NCI-H1092 (cell line): Measurements from ENCODE around the gene ZNF764.
"Not testable (repeated sequence)": the region's sequence is repeated elsewhere in the genome, so short reads cannot be mapped to it uniquely, and the experiment has no call there.

Experiments
- DNase-seq: peaks from one replicate; lab custom pipeline; 2025; lab: John Stamatoyannopoulos, UW

The ZNF764 gene

DNA sequence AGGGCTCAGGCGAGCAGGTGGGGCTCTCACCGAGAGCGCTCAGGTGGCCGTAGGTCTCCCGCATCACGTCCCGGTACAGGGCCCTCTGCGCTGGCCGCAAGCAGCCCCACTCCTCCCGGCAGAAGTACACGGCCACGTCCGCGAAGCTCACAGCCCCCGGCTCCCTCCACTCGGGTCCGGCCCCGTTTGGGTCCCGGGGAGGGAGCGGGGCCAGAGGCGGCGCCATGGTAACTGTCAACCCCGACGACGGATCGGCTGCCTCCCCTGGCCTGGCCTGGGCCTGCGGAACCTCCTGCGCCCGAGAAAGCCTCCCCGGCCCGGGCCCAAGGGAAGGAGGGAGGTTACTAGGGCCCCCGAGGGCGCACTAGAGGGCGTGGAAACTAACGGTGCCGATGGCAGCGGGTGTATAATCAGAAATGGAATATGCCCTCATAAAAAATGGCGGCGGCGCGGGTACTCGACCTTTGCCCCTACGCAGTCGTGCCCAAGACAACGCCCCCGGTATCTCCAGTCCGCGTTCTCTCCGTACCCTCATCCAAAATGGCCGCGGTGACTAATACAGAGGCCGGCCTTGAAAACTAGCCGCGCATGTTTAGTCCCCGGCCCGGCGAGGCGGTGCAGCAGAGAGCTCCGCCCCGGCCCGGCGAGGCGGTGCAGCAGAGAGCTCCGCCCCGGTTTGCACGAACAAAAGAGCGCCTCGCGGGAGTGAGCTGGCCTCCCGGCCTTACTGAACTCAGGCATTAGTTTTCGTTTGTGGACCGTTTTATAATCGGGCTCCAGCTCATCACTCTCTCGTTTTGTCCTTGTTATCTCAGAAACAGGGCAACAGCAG lies at the start of gene ZNF764:
Gene ZNF764 (minus strand): TSS at position 418 of the 832 bp plus-strand sequence. CDS start 192 bp downstream, at position 226.
- DNase-seq = peak; percentile 98

DNA sequence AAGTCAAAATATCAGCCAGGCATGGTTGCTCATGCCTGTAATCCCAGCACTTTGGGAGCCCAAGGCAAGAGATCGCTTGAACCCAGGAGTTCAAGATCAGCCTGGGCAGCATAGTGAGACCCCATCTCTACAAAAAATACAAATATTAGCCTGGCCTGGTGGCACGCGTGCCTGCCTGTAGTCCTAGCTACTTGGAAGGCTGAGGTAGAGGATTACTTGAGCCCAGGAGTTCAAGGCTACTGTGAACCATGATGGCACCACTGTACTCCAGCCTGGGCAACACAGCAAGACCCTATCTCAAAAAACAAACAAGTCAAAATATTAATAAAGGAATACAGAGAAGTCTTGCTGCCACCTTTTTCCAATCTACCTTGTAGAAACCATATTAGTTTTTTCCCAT lies 47.8 kb upstream of the ZNF764 start:
- DNase-seq = no peak

DNA sequence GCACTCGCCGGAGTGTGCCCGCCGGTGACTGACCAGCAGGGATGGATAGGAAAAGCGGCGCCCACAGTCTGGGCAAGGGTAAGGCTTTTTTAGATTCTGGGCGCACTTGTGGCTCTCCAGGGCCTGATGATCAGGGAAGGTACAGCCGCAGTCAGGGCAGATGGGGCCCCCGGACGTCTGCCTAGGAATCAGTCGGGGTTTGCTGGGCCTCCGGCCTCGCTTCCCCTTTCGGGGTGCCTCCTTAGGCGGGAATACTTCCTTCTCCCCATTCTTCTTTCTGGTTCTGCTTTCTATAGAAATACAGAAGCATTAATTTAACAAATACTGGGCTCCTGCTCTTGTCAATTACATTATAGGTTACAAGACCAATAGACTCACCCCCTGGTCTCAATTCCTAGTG lies 47.0 kb upstream of the ZNF764 start:
- DNase-seq = no peak

DNA sequence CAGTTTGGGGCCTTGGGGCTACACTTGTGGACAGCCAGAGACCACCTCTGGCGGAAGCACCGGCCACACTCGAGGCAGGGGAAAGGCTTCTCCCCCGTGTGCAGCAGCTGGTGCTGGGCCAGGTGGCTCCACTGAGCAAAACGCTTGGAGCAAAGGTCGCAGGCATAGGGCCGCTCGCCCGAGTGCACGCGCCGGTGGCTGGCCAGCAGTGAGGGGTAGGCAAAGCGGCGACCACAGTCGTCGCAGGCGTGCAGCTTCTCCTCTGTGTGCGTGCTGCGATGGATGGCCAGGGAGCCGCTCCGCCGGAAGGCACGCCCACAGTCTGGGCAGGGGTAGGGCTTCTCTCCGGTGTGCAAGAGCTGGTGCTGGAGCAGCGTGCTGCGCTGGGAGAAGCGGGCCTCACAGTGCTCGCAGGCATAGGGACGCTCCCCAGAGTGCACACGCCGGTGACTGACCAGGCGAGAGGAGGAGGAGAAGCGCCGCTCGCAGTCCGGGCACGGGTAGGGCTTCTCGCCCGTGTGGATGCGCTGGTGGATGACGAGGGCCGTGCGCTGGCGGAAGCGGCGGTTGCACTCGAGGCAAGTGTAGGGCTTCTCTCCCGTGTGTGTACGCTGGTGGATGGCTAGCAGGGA lies 46.3 kb upstream of the ZNF764 start:
- DNase-seq = no peak

DNA sequence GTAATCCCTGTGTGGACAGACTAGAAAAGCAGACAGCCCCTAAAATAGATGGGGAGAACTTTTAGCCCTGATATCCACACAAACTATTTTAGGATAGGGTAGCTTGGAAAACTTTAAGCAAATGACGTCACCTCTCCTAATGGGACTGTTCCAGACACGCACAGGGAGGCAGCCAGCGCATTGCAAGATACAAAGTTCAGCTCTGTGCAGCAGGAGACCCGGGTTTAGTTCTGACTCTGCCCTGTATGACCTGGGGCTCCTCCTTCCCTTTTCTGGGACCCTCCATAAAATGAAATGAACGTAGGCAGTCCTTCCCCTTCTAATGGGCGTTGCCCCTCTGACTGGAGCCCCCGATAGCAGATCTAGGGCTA lies 45.8 kb upstream of the ZNF764 start:
- DNase-seq = no peak

DNA sequence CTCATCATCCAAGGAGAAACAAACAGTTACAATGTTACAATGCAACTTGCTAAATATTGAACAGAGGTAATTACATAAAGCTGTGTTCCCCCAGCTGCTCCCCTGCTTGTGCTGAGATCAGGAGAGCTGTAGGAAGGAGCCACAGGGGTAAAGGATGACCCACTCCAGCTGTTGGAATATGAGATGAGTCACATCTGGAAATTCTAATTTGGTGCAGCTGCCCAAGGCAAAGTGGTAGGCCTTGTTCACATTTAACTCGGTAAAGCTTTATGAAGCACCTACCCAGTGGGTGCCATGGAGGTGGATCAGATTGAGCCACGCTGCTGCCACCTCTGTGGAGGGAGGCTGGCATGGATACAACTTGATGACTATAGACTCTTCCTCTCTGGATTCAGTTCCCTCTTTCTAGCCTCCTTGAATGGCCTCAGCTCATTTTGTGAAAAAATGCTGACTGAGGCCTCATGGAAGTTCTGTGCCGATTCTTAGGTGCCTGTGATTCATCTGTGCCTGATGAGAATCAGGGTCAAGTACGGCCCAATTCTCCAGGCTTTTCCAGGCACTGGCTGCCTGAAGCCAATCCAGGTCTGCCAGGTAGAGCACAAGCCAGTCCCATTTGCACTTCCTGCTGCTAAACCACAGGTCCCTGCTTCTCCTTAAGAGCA lies 44.6 kb upstream of the ZNF764 start:
- DNase-seq = no peak

DNA sequence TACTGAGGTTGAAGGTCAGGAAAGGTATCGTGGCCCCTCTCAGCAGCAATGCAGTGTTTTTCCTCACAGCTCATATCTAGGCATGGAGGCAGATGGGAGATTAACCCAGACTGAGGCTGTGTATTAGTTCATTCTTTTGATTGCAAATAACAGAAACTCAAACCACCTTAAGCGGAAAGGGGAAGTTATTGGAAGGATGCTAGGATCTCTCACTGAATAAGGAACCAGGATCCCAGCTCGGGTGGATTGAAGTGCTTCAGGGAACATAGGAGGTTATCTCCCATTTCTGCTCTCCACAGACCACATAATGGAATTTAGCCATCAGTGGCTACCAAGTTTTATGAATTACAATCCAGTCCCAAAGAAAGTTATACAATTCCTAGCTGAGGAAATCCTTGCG lies 43.8 kb upstream of the ZNF764 start:
- no peak for DNase-seq

DNA sequence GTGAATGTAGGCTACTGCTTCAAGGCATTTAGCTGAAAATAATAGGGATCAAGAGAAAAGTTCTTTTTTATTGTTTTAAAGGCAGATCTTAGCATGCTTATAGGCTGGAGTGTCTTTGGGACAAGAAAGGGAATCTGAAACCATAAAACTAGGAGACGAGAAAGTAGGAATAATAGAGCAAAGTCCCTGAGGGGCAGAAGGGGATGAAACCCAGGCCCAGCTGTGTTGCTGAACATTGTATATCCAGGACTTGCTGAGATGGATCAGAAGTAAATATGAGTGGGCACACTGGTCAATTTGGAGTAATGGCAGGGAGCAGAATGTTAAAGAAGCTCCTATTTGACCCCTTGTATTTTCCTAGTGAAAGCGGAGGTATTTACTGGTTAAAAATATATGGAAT lies 42.8 kb upstream of the ZNF764 start:
- no peak for DNase-seq

DNA sequence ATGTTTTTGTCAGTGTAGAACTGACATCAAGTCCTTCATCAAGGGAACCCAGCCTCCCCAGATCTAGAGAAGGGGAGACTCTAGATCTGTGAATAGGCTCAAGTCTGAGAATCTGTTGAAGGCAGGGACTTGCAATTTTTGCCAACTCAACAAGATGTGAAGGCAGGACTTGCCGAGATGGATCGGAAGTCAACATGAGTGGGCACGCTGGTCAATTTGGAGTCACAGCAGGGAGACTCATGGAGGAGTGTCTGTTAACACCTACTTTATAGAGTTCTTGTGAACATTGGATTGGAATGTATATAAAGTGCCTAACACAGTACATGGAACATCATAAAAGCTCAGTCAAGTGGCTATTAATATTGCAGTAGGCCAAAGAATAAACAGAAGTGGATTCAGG lies 42.0 kb upstream of the ZNF764 start:
- DNase-seq = no peak

DNA sequence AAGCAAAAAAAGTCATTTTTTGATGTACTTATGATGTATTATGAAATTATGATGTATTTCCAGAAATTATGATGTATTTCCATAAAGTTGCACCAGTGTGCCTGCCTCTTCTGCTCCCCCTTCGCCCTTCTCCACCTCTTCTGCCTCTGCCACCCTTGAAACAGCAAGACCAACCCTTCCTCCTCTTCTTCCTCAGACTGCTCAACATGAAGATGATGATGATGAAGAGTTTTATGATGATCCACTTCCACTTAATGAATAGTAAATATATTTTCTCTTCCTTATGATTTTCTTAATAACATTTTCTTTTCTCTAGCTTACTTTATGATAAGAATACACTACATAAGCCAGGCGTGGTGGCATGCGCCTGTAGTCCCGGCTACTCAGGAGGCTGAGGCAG lies 34.7 kb upstream of the ZNF764 start:
- no peak for DNase-seq

DNA sequence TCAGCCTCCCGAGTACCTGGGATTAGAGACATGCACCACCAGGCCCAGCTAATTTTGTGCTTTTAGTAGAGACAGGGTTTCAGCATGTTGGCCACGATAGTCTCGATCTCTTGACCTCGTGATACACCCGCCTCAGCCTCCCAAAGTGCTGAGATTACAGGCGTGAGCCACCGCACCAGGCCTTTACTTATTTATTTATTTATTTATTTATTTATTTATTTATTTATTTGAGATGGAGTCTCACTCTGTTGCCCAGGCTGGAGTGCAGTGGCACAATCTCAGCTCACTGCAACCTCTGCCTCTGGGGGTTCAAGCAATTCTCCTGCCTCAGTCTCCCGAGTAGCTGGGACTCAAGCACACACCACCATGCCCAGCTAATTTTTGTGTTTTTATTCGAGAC lies 32.7 kb upstream of the ZNF764 start:
- not testable (repeated sequence) for DNase-seq

DNA sequence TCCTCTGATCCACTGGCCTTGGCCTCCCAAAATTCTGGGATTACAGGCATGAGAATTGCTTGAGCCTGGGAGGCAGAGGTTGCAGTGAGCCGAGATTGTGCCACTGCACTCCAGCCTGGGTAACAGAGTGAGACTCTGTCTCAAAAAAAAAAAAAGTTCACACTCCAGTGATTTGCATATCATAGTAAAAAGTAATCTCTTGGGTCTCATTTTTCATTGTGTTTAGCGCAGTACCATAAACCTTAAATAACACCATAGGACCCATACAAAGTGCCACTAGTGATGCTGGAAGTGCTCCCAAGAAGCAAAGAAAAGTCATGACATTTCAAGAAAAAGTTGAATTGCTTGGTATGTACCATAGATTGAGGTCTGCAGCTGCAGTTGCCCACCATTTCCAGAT lies 31.4 kb upstream of the ZNF764 start:
- DNase-seq = not testable (repeated sequence)

DNA sequence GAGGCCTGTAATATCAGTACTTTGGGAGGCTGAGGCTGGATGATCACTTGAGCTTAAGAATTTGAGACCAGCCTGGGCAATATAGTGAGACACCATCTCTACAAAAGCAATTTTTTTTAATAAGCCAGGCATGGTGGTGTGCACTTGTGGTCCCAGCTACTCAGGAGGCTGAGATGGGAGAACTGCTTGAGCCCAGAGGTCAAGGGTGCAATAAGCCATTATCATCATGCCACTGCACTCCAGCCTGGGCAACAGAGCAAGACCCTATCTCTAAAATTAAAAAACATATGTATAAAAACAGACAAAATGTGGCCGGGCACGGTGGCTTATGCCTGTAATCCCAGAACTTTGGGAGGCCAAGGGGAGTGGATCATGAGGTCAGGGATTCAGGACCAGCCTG lies 30.5 kb upstream of the ZNF764 start:
- DNase-seq = no peak

DNA sequence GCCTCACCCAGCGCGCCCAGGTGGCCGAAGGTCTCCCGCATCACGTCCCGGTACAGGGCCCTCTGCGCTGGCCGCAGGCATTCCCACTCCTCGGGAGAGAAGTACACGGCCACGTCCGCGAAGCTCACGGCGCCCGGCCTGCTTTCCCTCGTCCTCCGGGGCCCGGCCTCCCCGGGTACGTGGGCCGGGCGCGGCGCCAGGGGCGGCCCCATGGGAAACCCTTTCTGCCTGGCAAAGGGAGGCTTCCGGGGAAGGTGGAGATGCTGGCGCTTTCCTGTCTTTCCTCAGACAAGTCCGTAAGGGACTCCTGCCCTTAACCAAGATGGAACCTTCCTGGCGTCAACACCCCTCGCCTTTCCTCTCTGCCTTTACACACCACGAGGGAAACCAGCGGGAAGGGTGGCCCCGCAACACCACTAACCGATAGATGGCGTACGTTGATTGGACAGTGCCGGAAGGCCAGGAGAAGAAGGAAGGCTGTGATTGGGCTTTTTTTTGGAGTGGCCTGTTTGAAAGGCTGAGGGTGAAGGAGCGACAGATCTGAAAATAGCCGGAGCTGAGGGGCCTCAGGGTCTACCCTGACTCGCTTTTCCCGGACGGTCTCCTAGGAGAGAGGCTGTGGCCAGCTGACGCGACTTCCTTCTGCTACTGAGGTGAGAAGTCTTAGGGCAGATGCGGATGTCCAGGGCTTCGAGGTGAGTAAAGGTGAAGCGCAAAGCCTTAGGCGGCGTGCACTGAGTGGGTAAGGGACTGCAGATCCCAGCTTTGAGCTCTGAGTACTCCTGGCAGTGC lies 27.4 kb upstream of the ZNF764 start, which contains the start of gene ZNF785:
Gene ZNF785 (minus strand): TSS at position 298 of the 792 bp plus-strand sequence. CDS start 86 bp downstream, at position 212.
- peak; percentile 99 for DNase-seq

DNA sequence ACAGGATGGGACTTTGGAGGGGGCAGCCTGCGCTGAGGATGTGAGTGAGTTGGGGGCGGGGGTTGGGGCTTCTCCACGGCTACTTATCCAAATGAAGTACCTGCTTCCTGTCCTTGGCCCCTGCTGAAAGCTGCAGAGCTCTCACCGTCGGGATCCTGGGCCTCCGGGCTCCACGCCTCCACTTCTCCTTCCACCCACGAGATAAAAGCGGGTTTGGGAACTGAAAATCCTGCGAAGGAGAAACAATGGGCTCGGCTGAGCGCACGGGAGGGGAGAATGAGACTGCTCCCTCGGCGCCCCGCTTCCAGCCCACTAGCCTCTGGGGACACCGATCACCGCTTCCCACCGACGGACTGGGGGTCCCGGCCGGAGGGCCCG lies 26.8 kb upstream of the ZNF764 start:
- DNase-seq = peak; percentile 14

DNA sequence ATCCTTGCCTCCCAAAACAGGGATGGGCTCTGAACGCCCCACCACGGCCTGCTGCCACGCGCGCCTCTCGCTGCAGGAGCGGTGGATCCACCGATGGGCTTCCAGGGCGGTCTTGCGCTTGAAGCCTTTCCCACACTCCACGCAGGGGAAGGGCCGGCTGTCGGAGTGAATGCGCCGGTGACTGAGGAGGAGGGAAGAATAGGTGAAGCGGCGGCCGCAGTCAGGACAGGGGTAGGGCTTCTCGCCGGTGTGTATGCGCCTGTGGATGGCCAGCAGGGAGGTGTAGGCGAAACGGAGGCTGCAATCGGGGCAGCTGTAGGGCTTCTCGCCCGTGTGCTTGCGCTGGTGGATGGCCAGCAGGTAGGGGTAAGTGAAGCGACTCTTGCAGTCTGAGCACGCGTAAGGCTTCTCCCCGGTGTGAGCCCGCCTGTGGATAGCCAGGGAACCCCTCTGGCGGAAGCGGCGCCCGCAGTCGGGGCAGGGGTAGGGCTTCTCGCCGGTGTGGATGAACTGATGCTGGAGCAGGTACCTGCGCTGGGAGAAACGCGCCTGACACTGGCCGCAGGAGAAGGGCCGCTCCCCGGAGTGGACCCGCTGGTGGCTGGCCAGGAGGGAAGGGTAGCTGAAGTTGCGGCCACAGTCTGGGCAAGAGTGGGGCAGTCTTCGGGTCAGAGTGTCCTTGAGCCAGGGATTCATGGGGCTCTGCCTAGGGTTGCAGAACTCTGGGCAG lies 24.6 kb upstream of the ZNF764 start:
- no peak for DNase-seq

DNA sequence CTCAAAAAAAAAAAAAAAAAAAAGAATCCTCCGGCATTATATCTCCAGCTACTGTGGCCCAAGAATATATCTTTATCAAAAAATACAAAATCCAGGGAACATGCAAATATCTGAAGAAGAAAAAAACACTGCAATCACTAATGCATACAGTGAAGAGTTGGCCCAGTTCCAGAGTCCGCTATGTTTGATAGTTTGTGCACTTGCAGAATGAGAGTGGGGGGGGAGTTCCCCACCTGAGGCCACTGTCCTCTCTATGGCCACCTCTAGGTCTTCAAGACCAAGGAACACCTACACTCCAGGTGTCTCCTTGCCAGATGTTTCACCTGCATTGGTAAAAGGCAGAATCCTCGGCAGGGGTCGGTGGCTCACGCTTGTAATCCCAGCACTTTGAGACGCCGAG lies 23.3 kb upstream of the ZNF764 start:
- no peak for DNase-seq

DNA sequence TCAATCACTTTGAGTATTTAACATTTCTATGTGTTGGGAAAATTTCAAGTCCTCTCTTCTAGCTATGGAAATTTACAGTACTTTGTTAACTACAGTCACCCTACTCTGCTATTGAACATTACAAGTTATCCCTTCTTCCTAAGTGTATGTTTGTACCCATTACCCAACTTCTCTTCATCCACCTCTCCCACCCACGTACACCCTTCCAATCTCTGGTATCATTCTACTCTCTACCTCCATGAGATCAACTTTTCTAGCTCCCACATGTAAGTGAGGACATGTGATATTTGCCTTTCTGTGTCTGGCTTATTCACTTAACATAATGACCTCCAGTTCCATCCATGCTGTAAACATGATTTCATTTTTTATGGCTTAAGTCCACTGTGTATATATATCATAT lies 16.5 kb upstream of the ZNF764 start:
- no peak for DNase-seq

DNA sequence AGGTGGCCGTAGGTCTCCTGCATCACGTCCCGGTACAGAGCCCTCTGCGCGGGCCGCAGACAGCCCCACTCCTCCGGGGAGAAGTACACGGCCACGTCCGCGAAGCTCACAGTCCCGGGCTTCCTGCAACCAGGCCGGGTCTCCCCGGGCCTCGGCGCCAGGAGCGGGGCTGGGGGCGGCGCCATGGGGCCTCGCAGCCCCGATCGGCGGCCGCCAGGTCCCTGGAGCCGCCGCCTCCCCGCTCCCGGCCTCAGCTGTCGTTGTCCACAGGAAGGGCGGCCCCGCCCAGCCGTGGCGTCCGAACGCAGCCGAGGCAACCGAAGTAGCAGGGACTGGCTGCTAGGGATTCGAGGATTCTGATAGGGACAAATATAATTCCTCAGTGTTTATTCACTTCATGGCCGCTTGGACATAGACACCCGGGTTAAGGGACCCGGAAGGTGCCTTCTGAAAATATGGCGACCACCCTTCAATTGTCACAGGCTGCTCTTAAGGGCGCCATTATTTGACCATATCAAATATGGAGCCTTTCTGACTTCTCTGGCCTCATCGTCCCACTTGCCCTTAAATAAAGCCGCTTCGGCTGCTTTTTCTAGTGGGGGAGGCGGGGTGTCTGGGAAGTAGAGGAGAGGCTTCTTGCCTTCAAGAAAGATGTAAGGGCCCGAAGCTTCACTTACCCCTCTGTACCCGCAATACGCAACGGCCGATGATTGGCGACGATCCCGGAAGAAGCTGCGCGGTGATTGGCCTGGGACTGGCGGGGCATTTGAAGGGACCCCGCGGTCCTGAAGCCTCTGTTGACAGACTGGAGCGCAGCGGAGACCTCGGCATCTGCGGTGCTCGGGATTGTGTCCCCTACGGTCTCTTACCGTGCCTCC lies 13.5 kb upstream of the ZNF764 start, which contains the start of gene ZNF688:
Gene ZNF688 (minus strand): TSS at position 270 of the 878 bp plus-strand sequence. CDS start 85 bp downstream, at position 185.
- peak; percentile 90 for DNase-seq
